ENCODE measurements around the gene FANK1. TPM values are rescaled to one million over a fixed set of nuclear protein-coding genes. Genes with fewer than 3 reads are reported as not detected.

Gene FANK1
- total RNA-seq, 1 donor from 2014 or later = 9.4 TPM

GRCh38 chr10:125933693-125934092 lies 37.3 kb downstream of the FANK1 start:
- no peak overlapping the region for H3K27ac Mint-ChIP-seq (ENCODE audit: unreplicated experiment)
- H3K27me3 Mint-ChIP-seq (ENCODE audit: unreplicated experiment) = no peaks in the 10 kb centered on the region

GRCh38 chr10:125936331-125936730 lies 40.0 kb downstream of the FANK1 start:
- Mint-ChIP-seq H3K9me3 (ENCODE audit: unreplicated experiment) (no peaks in the 10 kb centered on the region), H3K27me3 (ENCODE audit: unreplicated experiment) (no peaks in the 10 kb centered on the region), H3K4me3 (ENCODE audit: unreplicated experiment) (no peak overlapping the region), H3K27ac (ENCODE audit: unreplicated experiment) (no peak overlapping the region), H3K4me1 (ENCODE audit: unreplicated experiment) (no peaks in the 10 kb centered on the region), H3K36me3 (ENCODE audit: low read depth, unreplicated experiment) (no peaks in the 10 kb centered on the region)
- TF ChIP-seq, protein P1, sequence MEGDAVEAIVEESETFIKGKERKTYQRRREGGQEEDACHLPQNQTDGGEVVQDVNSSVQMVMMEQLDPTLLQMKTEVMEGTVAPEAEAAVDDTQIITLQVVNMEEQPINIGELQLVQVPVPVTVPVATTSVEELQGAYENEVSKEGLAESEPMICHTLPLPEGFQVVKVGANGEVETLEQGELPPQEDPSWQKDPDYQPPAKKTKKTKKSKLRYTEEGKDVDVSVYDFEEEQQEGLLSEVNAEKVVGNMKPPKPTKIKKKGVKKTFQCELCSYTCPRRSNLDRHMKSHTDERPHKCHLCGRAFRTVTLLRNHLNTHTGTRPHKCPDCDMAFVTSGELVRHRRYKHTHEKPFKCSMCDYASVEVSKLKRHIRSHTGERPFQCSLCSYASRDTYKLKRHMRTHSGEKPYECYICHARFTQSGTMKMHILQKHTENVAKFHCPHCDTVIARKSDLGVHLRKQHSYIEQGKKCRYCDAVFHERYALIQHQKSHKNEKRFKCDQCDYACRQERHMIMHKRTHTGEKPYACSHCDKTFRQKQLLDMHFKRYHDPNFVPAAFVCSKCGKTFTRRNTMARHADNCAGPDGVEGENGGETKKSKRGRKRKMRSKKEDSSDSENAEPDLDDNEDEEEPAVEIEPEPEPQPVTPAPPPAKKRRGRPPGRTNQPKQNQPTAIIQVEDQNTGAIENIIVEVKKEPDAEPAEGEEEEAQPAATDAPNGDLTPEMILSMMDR (IDR thresholded peaks at IDR 0.05; ENCODE audit: unreplicated experiment) = no peak
- no peak for DNase-seq (ENCODE audit: low spot score)

More at GRCh38 chr10:125933693-125934092, 37.3 kb downstream of the FANK1 start:
- Mint-ChIP-seq H3K4me3 (ENCODE audit: unreplicated experiment) (no peak overlapping the region), H3K9me3 (ENCODE audit: unreplicated experiment) (no peaks in the 10 kb centered on the region), H3K4me1 (ENCODE audit: unreplicated experiment) (no peaks in the 10 kb centered on the region), H3K36me3 (ENCODE audit: low read depth, unreplicated experiment) (no peaks in the 10 kb centered on the region)
- TF ChIP-seq, protein P1 (IDR thresholded peaks at IDR 0.05; ENCODE audit: unreplicated experiment) = no peak
- DNase-seq (ENCODE audit: low spot score) = no peak

GRCh38 chr10:125940515-125940914 lies 44.2 kb downstream of the FANK1 start:
- Mint-ChIP-seq H3K4me1 (ENCODE audit: unreplicated experiment) (no peaks in the 10 kb centered on the region), H3K36me3 (ENCODE audit: low read depth, unreplicated experiment) (peaks cover 3% of the 10 kb centered on the region), H3K27me3 (ENCODE audit: unreplicated experiment) (peaks cover 1% of the 10 kb centered on the region), H3K9me3 (ENCODE audit: unreplicated experiment) (peaks cover 4% of the 10 kb centered on the region), H3K27ac (ENCODE audit: unreplicated experiment) (no peak overlapping the region), H3K4me3 (ENCODE audit: unreplicated experiment) (no peak overlapping the region)
- TF ChIP-seq, protein P1 (IDR thresholded peaks at IDR 0.05; ENCODE audit: unreplicated experiment) = no peak
- DNase-seq (ENCODE audit: low spot score) = no peak

DNA sequence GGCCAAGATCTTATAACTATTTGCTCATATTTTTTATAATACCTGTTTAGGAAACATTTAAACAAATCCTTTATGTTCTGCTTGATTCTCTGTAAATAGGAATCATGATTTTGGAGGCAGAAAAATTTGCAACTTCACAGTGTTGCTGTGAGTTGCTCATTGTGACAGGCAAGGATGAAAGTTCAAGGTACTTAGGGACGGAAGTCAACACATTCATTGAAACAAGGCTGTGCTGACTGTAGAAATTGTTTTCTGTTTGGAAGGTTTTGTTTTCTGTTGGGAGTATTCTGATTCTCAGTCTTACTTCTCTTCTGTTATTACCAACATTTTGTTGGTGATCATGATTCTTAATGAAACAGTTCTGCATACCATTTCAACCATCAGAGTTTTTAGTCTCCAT lies 54.9 kb downstream of the FANK1 start:
- no peak overlapping the region for H3K4me3 Mint-ChIP-seq (ENCODE audit: unreplicated experiment)
- H3K27ac Mint-ChIP-seq (ENCODE audit: unreplicated experiment) = no peak overlapping the region
- H3K27me3 Mint-ChIP-seq (ENCODE audit: unreplicated experiment) = no peaks in the 10 kb centered on the region
- H3K9me3 Mint-ChIP-seq (ENCODE audit: unreplicated experiment) = peaks cover 5% of the 10 kb centered on the region
- no peaks in the 10 kb centered on the region for H3K4me1 Mint-ChIP-seq (ENCODE audit: unreplicated experiment)
- peaks cover 13% of the 10 kb centered on the region for H3K36me3 Mint-ChIP-seq (ENCODE audit: low read depth, unreplicated experiment)
- TF ChIP-seq, protein P1 (IDR thresholded peaks at IDR 0.05; ENCODE audit: unreplicated experiment) = no peak
- no peak for DNase-seq (ENCODE audit: low spot score)

DNA sequence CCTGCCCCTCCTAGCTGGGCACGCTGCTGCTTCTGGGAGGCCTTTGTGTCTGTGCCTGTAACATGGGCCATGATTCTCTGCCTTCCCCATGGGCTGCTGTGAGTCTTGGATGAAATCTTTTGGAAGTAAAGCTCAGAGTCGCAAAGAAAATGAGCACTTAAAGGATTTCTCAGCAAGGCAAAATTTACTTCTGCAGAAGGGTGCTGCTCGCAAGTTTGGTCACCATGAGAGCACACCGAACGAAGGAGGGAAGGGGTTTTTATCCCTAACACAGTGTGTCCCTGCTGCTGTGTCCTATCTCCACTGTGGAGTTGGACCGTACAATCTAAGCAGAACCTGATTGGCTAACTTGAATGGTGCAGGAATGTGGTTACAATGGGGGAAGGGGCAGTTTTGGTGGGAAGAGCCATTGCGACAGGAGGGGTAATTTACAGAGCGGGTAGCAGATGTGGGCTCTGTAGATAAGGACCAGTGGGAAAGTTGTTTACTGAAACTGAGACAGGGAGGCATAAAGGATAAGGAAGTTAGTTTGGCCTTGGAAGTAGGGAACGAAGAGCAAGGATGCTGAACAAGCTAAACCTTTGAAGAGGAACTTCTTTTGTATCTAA lies 57.5 kb downstream of the FANK1 start:
- Mint-ChIP-seq H3K4me1 (ENCODE audit: unreplicated experiment) (no peaks in the 10 kb centered on the region), H3K36me3 (ENCODE audit: low read depth, unreplicated experiment) (peaks cover 13% of the 10 kb centered on the region), H3K27ac (ENCODE audit: unreplicated experiment) (no peak overlapping the region), H3K27me3 (ENCODE audit: unreplicated experiment) (no peaks in the 10 kb centered on the region), H3K9me3 (ENCODE audit: unreplicated experiment) (peaks cover 5% of the 10 kb centered on the region), H3K4me3 (ENCODE audit: unreplicated experiment) (no peak overlapping the region)
- no peak for DNase-seq (ENCODE audit: low spot score)
- TF ChIP-seq, protein P1 (IDR thresholded peaks at IDR 0.05; ENCODE audit: unreplicated experiment) = no peak
